Mammary epithelial cell (primary cell): ENCODE results near the gene L3MBTL4.

ENCODE experiments used
- EZH2 ChIP-seq: IDR thresholded peaks from 2 replicates; pipeline ENCODE4 v1.6.1; 2012; ENCODE audit warnings: low read length, inconsistent platforms, borderline replicate concordance
- TF ChIP-seq, protein P1 (sequence below), 2 donors: IDR thresholded peaks in 1 of 2; conservative IDR thresholded peaks in 1 of 2; 2 replicates each; pipeline ENCODE4 v1.5.1; 2011 to 2012; ENCODE audit warnings: inconsistent platforms in 2 of 2, low read length in 2 of 2, mild to moderate bottlenecking in 2 of 2, control low read depth in 1 of 2, low read depth in 1 of 2; ENCODE audit not compliant: insufficient read depth in 1 of 2; ENCODE audit errors: extremely low read depth in 1 of 2

- TF ChIP-seq, protein P1, sequence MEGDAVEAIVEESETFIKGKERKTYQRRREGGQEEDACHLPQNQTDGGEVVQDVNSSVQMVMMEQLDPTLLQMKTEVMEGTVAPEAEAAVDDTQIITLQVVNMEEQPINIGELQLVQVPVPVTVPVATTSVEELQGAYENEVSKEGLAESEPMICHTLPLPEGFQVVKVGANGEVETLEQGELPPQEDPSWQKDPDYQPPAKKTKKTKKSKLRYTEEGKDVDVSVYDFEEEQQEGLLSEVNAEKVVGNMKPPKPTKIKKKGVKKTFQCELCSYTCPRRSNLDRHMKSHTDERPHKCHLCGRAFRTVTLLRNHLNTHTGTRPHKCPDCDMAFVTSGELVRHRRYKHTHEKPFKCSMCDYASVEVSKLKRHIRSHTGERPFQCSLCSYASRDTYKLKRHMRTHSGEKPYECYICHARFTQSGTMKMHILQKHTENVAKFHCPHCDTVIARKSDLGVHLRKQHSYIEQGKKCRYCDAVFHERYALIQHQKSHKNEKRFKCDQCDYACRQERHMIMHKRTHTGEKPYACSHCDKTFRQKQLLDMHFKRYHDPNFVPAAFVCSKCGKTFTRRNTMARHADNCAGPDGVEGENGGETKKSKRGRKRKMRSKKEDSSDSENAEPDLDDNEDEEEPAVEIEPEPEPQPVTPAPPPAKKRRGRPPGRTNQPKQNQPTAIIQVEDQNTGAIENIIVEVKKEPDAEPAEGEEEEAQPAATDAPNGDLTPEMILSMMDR (conservative IDR thresholded peaks at IDR 0.05 in 1 of 2, IDR thresholded peaks at IDR 0.05 in 1 of 2; ENCODE audit: extremely low read depth in 1 of 2, insufficient read depth in 1 of 2, low read depth in 1 of 2, low read length in 2 of 2) = no peak
- no peak for TF ChIP-seq EZH2
These were observed 434.7 kb downstream of the L3MBTL4 start for GRCh38 chr18:5979971-5980457.
